Liver (tissue), 9 donors: Measurements from ENCODE around the gene LAMTOR4. TPM values are rescaled to one million over a fixed set of nuclear protein-coding genes. Genes with fewer than 3 reads are reported as not detected.

Experiments
- DNase-seq: peaks from one replicate; pipeline ENCODE4 v3.0.0-alpha.2; 2017; ENCODE audit warnings: low spot score
- H3K27ac ChIP-seq, 2 donors: one replicate each; pipeline ENCODE4 v1.7.0; 2013; ENCODE audit warnings: inconsistent platforms in 2 of 2, low read length in 2 of 2, control low read depth in 1 of 2, low read depth in 1 of 2, mild to moderate bottlenecking in 1 of 2
- H3K27me3 ChIP-seq, 4 donors: one replicate each; pipeline versions ENCODE4 v1.6.1 to v1.7.0; 2013; ENCODE audit warnings: low read length in 3 of 4, inconsistent platforms in 1 of 4, mild to moderate bottlenecking in 1 of 4, moderate library complexity in 1 of 4; ENCODE audit not compliant: control insufficient read depth in 4 of 4, insufficient read depth in 4 of 4
- H3K36me3 ChIP-seq, 4 donors: one replicate each; pipeline versions ENCODE4 v1.6.1 to v1.7.0; 2013; ENCODE audit warnings: low read length in 3 of 4, mild to moderate bottlenecking in 3 of 4, low read depth in 1 of 4, moderate library complexity in 1 of 4; ENCODE audit not compliant: control insufficient read depth in 4 of 4, insufficient read depth in 3 of 4
- H3K4me1 ChIP-seq, 4 donors: one replicate each; pipeline versions ENCODE4 v1.6.1 to v1.7.0; 2013; ENCODE audit warnings: low read length in 3 of 4, mild to moderate bottlenecking in 3 of 4, moderate library complexity in 1 of 4; ENCODE audit not compliant: control insufficient read depth in 4 of 4, insufficient read depth in 4 of 4
- H3K4me3 ChIP-seq, 3 donors: one replicate each; pipeline versions ENCODE4 v1.6.1 to v1.7.0; 2013; ENCODE audit warnings: low read length in 3 of 3, control low read depth in 1 of 3, low read depth in 1 of 3, mild to moderate bottlenecking in 1 of 3
- H3K9ac ChIP-seq, 2 donors: one replicate each; pipeline ENCODE4 v1.7.0; 2013; ENCODE audit warnings: low read length in 2 of 2, mild to moderate bottlenecking in 2 of 2, moderate library complexity in 2 of 2, control low read depth in 1 of 2, low read depth in 1 of 2
- H3K9me3 ChIP-seq, 4 donors: one replicate each; pipeline versions ENCODE4 v1.6.1 to v1.7.0; 2013; ENCODE audit warnings: low read length in 3 of 4; ENCODE audit not compliant: control insufficient read depth in 4 of 4
- ATF3 ChIP-seq: IDR thresholded peaks from 2 replicates; pipeline ENCODE4 v1.6.1; 2016; ENCODE audit warnings: antibody characterized with exemption
- CTCF ChIP-seq: fragments of 150-350 bp; IDR thresholded peaks from 2 replicates; pipeline ENCODE4 v1.5.1; 2017; ENCODE audit warnings: improper control_type of control experiment, low read depth, low read length; ENCODE audit not compliant: missing input control
- EGR1 ChIP-seq, 2 donors: IDR thresholded peaks; 2 replicates each; pipeline ENCODE4 v1.6.1; 2016 to 2018; ENCODE audit warnings: antibody characterized with exemption in 2 of 2, low read depth in 2 of 2
- FOXA1 ChIP-seq: IDR thresholded peaks from 2 replicates; pipeline ENCODE4 v1.6.1; 2016; ENCODE audit warnings: antibody characterized with exemption
- FOXA2 ChIP-seq: IDR thresholded peaks from 2 replicates; pipeline ENCODE4 v1.6.1; 2016; ENCODE audit warnings: antibody characterized with exemption
- GABPA ChIP-seq, 2 donors: IDR thresholded peaks in 1 of 2; conservative IDR thresholded peaks in 1 of 2; 2 replicates each; pipeline ENCODE4 v1.6.1; 2016; ENCODE audit warnings: antibody characterized with exemption in 2 of 2, mild to moderate bottlenecking in 1 of 2, moderate library complexity in 1 of 2
- HNF4A ChIP-seq, 2 donors: conservative IDR thresholded peaks; 2 replicates each; pipeline ENCODE4 v1.6.1; 2016; ENCODE audit warnings: antibody characterized with exemption in 2 of 2, mild to moderate bottlenecking in 2 of 2
- HNF4G ChIP-seq: IDR thresholded peaks from 2 replicates; pipeline ENCODE4 v1.6.1; 2016; ENCODE audit warnings: antibody characterized with exemption
- JUND ChIP-seq, 2 donors: IDR thresholded peaks; 2 replicates each; pipeline ENCODE4 v1.6.1; 2016; ENCODE audit warnings: antibody characterized with exemption in 2 of 2
- MAX ChIP-seq: IDR thresholded peaks from 2 replicates; pipeline ENCODE4 v1.6.1; 2016; ENCODE audit warnings: antibody characterized with exemption
- NR2F2 ChIP-seq: IDR thresholded peaks from 2 replicates; pipeline ENCODE4 v1.6.1; 2016; ENCODE audit warnings: antibody characterized with exemption
- RAD21 ChIP-seq, 2 donors: IDR thresholded peaks; 2 replicates each; pipeline ENCODE4 v1.6.1; 2016; ENCODE audit warnings: antibody characterized with exemption in 2 of 2, mild to moderate bottlenecking in 2 of 2
- REST ChIP-seq: IDR thresholded peaks from 2 replicates; pipeline ENCODE4 v1.6.1; 2016; ENCODE audit warnings: antibody characterized with exemption, mild to moderate bottlenecking
- TAF1 ChIP-seq: conservative IDR thresholded peaks from 2 replicates; pipeline ENCODE4 v1.6.1; 2016; ENCODE audit warnings: antibody characterized with exemption, mild to moderate bottlenecking
- YY1 ChIP-seq: IDR thresholded peaks from 2 replicates; pipeline ENCODE4 v1.6.1; 2016; ENCODE audit warnings: antibody characterized with exemption, mild to moderate bottlenecking
- WGBS: extraction: QIAGEN DNeasy Blood & Tissue Kit; methylation state at CpG from one replicate; pipeline ENCODE4 v1.1.7; 2013; 5-methylcytosine and 5-hydroxymethylcytosine counted together
- polyA plus RNA-seq, 2 donors: library from polyadenylated mRNA; stranded (reverse) in 1 of 2; unstranded in 1 of 2; fragments of 200-250 nt in 1 of 2; fragments of >200 nt in 1 of 2; fragmentation: Nextera tagmentation in 1 of 2; extraction: Ambion mirVana in 1 of 2; gene quantifications; one replicate each; pipeline versions ENCODE4 v1.2.1 to v1.2.3, GENCODE V29; 2013 to 2015
- total RNA-seq, 2 donors: library from RNA; depleted of rRNA; stranded (reverse); fragments of >200 nt; gene quantifications; one replicate each; pipeline ENCODE4 v1.2.3, GENCODE V29; 2014
- donor health status: healthy.
- donor health status: healthy.
- donor health status: healthy.
- donor health status: healthy.
- donor health status: healthy.

LAMTOR4 gene
- total and polyA plus RNA-seq, 4 donors, result 28.4 to 112 (median 57.7) TPM

- 97% methylated on average over 7 of the region's 7 CpGs for WGBS
Measured at GRCh38 chr7:100111156-100111555, 37.6 kb upstream of the LAMTOR4 start.

GRCh38 chr7:100111914-100112313 lies 36.8 kb upstream of the LAMTOR4 start:
- no peak for TF ChIP-seq RAD21 (IDR thresholded peaks at IDR 0.05)
- TF ChIP-seq HNF4G, result no peak
- no peak for DNase-seq
- WGBS, result 92% methylated on average over 13 of the region's 13 CpGs
- no peak overlapping the region for H3K9ac ChIP-seq
- H3K36me3 ChIP-seq, result peaks cover 2 to 45% (median 22%) of the 10 kb centered on the region in 4 donors
- H3K27ac ChIP-seq, result no peak overlapping the region
- no peak overlapping the region for H3K4me3 ChIP-seq
- H3K9me3 ChIP-seq, result no peaks in the 10 kb centered on the region
- no peaks in the 10 kb centered on the region for H3K4me1 ChIP-seq
- H3K27me3 ChIP-seq, result no peaks in the 10 kb centered on the region

More at GRCh38 chr7:100111156-100111555, 37.6 kb upstream of the LAMTOR4 start:
- no peak overlapping the region for H3K27ac ChIP-seq
- no peak for DNase-seq
- H3K36me3 ChIP-seq, result peaks cover 3 to 49% (median 23%) of the 10 kb centered on the region in 4 donors
- H3K27me3 ChIP-seq, result no peaks in the 10 kb centered on the region
- no peak overlapping the region for H3K9ac ChIP-seq
- no peaks in the 10 kb centered on the region for H3K9me3 ChIP-seq
- no peak for TF ChIP-seq GABPA (IDR thresholded peaks at IDR 0.05 in 1 of 2, conservative IDR thresholded peaks at IDR 0.05 in 1 of 2)
- TF ChIP-seq MAX, result no peak
- TF ChIP-seq CTCF, result no peak
- TF ChIP-seq EGR1 (IDR thresholded peaks at IDR 0.05; ENCODE audit: low read depth in 2 of 2), result no peak
- TF ChIP-seq FOXA2, result no peak
- TF ChIP-seq NR2F2, result no peak
- no peak for TF ChIP-seq TAF1
- no peak for TF ChIP-seq FOXA1
- TF ChIP-seq REST, result no peak
- TF ChIP-seq JUND (IDR thresholded peaks at IDR 0.05), result no peak
- no peak for TF ChIP-seq ATF3
- TF ChIP-seq HNF4A (conservative IDR thresholded peaks at IDR 0.05), result no peak
- no peak for TF ChIP-seq RAD21 (IDR thresholded peaks at IDR 0.05)
- no peak for TF ChIP-seq YY1
- H3K4me3 ChIP-seq, result no peak overlapping the region
- H3K4me1 ChIP-seq, result no peaks in the 10 kb centered on the region
